Measurements from ENCODE around the gene C1R.
"Not testable (repeated sequence)": the region's sequence is repeated elsewhere in the genome, so short reads cannot be mapped to it uniquely, and the experiment has no call there.

C1R gene

DNA sequence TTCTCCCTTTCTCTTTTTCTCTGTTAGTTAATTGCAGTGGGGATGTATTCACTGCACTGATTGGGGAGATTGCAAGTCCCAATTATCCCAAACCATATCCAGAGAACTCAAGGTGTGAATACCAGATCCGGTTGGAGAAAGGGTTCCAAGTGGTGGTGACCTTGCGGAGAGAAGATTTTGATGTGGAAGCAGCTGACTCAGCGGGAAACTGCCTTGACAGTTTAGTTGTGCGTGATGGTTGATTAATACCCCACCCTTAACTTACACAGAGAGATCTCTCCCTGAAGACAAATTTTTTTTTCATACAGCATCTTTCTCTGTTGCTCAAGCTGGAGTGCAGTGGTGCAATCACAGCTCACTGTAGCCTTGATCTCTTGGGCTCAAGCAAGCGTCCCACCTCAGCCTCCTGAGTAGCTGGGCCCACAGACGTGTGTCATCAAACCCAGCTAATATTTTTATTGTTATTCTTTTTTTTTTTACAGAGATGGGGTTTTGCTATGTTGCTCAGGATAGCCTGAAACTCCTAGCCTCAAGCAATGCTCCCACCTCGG lies 27.1 kb downstream of the C1R start:
- no peak for DNase-seq

GRCh38 chr12:7064516-7064915 lies 27.7 kb downstream of the C1R start:
- DNase-seq, result no peak

DNA sequence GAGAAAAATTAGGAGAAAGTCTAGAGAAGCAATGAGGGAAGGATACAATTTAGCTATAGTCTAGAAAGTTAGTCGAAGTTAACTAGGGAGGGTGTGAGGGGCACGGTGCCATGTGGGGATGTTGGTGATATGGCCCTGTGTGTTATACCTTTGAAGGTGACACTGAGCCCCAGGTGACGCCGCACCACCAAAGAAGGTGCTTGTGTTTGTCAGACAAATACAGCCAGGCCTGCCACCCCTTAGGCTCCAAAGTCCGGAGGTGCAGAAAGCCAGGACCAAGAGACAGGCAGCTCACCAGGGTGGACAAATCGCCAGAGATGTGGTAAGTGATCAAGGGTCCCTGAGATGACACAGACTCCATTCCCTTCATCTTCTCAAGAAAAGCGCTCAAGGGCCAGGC lies 30.6 kb downstream of the C1R start:
- no peak for DNase-seq

- DNase-seq, result no peak
Observed at GRCh38 chr12:7061138-7061537, 31.1 kb downstream of the C1R start.

DNA sequence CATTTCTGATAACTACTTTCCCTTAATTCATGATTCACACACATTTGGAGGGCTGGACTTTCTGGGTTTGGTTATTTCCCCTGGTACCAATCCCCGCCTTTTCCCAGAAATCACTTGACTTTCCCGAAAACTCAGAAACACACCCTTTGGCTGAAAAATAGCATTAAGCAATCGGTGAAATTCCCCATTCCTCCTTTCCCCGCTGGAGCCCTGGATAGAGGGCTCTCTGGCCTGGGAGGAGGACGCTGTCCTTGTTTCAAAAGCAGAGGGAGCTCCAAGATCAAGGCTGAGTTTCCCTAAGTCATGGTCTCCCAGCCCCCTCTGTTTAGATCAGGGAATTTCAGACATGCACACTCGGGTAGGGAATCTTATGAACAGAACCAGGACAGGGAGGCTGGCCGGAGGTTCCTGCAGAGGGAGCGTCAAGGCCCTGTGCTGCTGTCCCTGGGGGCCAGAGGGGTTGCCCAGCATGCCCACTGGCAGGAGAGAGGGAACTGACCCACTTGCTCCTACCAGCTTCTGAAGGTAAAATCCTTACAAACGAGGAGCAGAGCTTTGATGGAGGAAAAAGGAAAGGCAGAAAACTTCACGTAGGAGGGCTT lies 31.8 kb downstream of the C1R start, which contains the start of gene C1S:
TSS of gene C1S (plus strand) at position 366 of the 602 bp plus-strand sequence. CDS start 1,195 bp downstream, outside the sequence.
- no peak for DNase-seq

GRCh38 chr12:7059780-7060179 lies 32.5 kb downstream of the C1R start:
- DNase-seq, result no peak

DNA sequence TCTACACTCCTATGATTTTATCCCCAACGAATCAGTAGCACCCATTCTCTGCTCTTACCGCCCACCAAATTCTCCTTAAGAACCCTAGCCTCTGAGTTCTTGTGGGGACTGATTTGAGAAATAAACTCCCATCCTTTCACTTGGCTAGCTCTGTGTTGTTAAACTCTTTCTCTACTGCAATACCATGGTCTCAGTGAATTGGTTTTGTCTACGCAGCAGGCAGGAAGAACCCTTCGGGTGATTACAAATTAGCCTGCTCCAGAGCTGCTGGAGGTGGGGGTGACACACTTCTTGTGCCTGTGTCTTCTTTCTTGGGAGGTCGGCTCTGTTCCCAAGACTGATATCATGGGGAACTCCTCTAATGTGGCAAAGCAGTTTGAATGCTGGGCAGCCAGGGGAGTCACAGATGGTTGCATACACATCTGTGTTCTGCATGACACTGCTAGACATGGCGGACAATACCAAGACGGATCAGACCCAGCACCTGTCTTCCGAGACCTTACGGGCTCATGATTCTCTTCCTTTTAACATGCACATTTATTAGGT lies 33.3 kb downstream of the C1R start:
- DNase-seq, result no peak

- no peak for DNase-seq
Observed at GRCh38 chr12:7058163-7058845, 33.9 kb downstream of the C1R start.

DNA sequence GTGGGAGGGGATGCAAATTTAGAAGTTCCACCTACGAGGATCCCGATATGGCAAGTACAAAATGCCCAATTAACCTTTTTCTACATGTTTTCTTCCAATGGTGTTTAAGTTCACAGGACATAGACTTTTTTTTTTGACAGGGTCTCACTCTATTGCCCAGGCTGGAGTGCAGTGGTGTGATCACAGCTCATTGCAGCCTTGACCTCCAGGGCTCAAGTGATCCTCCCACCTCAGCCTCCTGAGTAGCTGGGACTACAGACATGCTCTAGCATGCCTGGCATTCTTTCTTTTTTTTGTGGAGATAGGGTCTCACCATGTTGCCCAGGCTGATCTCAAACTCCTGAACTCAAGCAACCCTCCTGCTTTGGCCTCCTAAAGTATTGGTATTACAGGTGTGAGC lies 36.5 kb downstream of the C1R start:
- DNase-seq, result not testable (repeated sequence)

DNA sequence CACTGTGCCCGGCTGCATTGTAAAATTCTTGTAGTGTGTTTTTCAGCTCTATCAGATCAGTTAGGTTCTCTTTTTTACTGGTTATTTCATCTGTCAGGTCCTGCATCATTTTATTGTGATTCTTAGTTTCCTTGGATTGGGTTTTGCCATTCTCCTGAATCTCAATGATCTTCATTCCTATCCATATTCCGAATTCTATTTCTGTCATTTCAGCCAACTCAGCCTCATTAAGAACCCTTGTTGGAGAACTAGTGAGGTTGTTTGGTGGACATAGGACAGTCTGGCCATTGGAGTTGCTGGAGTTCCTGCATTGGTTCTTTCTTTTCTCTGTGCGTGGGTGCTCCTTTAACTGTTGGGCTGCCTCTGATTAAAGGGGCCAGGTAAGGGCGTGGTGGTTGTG lies 37.3 kb downstream of the C1R start:
- no peak for DNase-seq

- not testable (repeated sequence) for DNase-seq
Observed at GRCh38 chr12:7049973-7050372, 42.3 kb downstream of the C1R start.

DNA sequence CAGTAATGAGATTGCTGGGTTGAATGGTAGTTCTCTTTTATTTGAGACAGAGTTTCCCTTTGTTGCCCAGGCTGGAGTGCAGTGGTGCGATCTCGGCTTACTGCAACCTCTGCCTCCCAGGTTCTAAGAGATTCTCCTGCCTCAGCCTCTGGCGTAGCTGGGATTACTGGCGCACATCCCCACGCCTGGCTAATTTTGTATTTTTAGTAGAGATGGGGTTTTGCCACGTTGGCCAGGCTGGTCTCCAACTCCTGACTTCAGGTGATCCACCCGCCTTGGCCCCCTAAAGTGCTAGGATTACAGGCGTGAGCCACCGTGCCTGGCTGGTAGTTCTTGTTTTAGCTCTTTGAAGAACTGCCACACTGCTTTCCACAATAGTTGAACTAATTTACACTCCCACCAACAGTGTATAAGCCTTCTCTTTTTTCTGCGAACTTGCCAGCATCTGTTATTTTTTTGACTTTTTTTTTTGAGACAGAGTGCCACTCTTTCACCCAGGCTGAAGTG lies 42.7 kb downstream of the C1R start:
- DNase-seq, result not testable (repeated sequence)

GRCh38 chr12:7047306-7047705 lies 44.9 kb downstream of the C1R start:
- DNase-seq, result no peak

DNA sequence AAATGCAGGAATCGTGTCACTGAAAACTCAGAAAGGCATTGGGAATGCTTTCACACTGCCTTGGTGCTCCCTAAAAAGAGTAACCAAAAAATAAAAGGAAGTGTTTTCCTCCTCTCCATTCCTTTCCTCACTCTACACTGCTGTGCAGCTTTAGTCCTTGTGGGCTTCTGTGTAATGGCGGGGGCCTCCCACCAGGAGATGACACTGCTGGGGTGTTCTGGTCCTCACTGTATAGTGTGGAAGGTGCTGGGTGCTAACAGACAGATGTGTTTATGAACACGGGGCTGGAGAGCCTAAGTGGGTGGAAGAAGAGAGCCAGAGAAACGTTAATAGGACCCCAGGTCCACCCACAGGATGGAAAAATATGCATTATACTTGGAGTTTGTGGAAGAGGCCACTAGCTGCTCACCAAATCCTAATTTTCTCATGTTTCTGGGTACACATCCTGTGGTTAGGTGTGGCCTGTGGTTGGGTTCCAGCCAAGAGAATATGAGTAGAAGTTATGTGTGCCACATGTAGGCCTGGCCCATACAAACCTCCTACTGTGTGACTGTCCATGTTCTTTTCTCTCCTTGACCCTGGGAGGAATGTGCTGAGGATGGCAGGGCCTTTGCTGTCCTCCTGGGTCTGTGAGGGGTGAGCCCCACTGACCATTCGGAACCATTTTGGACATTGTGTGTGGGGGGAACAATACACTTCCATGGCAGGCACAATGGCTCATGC lies 45.7 kb downstream of the C1R start:
- no peak for DNase-seq

- no peak for DNase-seq
Observed at GRCh38 chr12:7045913-7046312, 46.3 kb downstream of the C1R start.

DNA sequence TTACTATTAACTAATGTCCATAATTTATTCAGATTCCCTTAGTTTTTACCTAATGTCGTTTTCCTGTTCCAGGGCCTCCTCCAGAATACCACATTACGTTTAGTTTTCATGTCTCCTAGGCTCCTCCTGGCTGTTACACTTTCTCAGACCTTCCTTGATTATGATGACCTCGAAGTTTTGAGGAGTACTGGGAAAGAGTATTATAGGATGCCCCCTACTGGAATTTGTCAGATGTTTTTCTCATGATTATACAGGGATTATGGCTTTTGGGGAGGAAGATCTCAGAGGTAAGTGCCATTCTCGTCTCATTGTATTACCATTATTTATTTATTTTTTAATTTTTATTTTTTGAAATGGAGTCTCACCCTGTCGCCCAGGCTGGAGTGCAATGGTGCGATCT lies 49.4 kb downstream of the C1R start:
- DNase-seq, result no peak

- no peak for DNase-seq
Observed at GRCh38 chr12:7039403-7039802, 52.8 kb downstream of the C1R start.

GRCh38 chr12:7038591-7038990 lies 53.7 kb downstream of the C1R start:
- no peak for DNase-seq

DNA sequence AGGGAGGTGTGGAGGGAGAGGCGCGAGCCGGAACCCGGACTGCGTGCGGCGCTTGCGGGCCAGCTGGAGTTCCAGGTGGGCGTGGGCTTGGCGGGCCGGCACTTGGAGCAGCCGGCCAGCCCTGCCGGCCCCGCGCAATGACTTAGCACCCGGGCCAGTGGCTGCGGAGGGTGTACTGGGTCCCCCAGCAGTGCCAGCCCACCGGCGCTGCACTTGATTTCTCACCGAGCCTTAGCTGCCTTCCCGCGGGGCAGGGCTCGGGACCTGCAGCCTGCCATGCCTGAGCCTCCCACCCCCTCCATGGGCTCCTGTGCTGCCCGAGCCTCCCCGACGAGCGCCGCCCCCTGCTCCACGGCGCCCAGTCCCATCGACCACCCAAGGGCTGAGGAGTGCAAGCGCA lies 54.8 kb downstream of the C1R start:
- DNase-seq, result not testable (repeated sequence)

DNA sequence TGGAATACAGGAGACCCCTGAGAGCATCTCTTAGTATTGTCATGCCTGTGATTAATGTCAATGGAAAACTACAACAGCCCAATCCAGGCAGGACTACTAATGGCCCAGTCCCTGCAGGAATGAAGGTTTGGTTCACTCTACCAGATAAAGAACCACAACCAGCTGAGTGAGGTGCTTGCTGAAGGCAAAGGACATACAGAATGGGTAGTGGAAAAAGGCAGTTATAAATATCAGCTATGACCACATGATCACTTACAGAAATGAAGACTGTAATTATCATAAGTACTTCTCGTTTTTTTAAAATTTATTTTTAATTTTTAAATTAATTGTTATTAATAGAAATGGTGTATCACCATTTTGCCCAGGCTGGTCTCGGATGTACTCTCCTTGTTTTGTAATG lies 56.8 kb downstream of the C1R start:
- DNase-seq, result no peak

- DNase-seq, result no peak
Observed at GRCh38 chr12:7034464-7034863, 57.8 kb downstream of the C1R start.

- no peak for DNase-seq
Observed at GRCh38 chr12:7032990-7033389, 59.3 kb downstream of the C1R start.

- DNase-seq, result no peak
Observed at GRCh38 chr12:7031306-7031705, 60.9 kb downstream of the C1R start.

Measured in stimulated activated CD4-positive, alpha-beta T cell treated with anti-CD3 and anti-CD28 coated beads, Interleukin-4, amount 100 ng/mL, for 4 hours (primary cell).